HUDEP-2 (cell line): Measurements from ENCODE around the gene C16orf86.
"Not testable (repeated sequence)": the region's sequence is repeated elsewhere in the genome, so short reads cannot be mapped to it uniquely, and the experiment has no call there.

ENCODE experiments used
- DNase-seq, 76 experiments: peaks; one replicate each; lab custom pipeline; 2025; ENCODE audit not compliant: unreplicated experiment in 76 of 76; lab: John Stamatoyannopoulos, UW

Gene C16orf86

GRCh38 chr16:67683767-67684166 is 17.2 kb downstream of the C16orf86 start:
- no peak for DNase-seq

GRCh38 chr16:67685388-67686112 is 18.9 kb downstream of the C16orf86 start:
- no peak for DNase-seq

DNA sequence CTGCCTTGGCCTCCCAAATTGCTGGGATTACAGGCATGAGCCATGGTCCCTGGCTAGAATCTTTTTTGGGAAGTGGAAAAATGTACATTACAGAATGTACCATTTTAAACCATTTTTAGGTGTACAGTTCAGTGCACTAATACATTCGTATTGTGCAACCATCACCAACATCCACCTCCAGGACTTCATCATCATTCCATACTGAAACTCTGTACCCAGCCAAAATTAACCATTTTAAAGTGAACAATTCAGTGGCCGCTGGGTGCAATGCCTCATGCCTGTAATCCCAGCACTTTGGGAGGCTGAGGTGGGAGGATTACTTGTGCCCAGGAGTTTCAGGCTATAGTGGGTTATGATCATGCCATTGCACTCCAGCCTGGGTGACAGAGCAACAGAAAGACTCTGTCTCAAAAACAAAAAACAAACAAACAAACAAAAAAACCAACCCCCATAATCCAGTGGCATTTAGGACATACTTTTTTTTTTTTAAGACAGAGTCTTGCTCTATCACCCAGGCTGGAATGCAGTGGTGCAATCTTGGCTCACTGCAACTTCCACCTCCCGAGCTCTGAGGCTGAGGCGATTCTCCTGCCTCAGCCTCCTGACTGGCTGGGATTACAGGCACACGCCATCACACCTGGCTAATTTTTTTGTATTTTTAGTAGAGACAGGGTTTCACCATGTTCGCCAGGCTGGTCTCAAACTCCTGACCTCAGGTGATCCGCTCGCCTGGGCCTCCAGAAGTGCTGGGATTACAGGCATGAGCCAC is 27.1 kb downstream of the C16orf86 start:
- not testable (repeated sequence) for DNase-seq

GRCh38 chr16:67694611-67695010 is 28.0 kb downstream of the C16orf86 start:
- no peak for DNase-seq

DNA sequence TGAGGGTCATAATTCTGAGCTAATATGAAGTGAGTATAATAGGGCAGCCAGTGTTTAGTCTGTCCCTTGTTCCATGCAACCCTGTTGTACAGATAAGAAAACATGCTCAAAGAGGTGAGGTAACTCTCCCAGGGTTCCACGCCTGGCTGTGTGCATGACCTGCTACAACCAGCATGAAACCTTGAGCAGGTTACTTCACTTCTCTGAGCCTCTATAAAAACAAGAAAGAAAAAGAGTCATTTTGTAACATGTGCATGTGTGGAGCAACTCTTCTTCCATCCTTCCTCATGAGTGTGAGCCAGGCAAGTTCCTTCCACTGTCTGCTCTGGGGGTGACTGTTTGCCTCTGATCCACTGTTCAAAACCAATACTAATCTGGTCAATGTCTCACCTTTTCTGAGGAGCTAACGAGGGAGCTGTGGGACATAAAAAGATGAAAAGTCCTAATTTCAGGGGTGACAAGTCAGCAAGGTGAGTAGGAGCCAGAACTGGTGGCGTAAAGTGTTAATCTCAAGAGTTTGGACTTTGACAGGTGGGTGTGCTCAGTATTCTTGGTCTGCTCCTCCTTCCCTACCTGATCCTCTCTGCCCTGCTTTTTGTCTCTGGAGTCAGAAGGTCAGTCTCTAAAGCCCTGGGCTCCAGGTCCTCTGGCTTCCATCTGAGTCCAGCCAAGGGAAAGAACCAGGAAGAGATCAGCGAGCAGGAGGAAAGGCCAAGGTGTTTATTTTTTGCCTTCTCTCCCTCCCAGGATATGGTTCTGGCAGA is 31.0 kb downstream of the C16orf86 start:
- no peak for DNase-seq

- DNase-seq: no peak
Observed at GRCh38 chr16:67699265-67699664, 32.7 kb downstream of the C16orf86 start.

DNA sequence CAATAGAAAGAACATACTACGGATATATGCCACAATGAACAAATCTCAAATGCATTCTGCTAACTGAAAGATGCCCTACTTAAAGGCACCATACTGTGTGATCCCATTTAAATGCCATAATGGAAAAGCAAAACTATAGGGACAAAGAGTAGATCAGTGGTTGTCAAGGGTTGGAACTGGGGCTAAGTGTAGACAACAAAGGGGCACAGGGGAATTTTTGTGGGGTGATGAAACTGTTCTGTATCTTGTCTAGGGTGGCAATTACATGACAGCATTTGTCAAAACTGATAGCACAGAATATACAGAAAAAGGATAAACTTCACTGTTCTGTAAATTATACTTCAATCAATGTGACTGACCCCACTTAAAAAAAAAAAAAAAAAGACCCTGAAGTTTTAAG is 34.8 kb downstream of the C16orf86 start:
- DNase-seq: no peak

DNA sequence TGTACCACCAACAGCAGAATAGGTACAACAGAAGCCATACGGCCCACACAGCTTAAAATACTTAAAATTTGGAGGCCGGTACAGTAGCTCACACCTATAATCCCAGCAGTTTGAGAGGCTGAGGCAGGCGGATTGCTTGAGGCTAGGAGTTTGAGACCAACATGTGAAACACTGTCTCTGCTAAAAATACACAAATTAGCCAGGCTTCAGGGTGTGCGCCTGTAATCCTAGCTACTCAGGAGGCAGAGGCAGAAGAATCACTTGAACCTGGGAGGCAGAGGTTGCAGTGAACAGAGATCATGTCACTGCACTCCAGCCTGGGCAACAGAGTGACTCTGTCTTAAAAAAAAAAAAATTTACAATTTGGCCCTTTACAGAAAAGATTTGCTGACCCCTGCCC is 35.5 kb downstream of the C16orf86 start:
- no peak for DNase-seq

DNA sequence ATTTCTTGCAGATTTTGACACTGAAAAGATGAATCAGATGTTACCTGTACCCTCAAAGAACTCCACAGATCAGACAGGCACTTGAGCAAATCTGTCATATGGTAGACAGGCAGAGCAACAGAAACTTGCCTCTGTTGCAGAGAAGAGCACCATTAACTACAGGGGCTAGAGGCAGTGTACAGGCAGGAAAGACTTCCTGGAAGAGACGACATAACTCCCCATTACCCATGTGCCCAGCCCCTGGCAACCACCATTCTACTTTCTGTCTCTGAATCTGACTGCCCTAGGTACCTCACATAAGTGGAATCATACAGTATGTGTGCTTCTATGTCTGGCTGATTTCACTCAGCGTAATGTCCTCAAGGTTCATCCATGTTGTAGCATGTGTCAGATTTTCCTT is 37.0 kb downstream of the C16orf86 start:
- no peak for DNase-seq

GRCh38 chr16:67704110-67704509 is 37.5 kb downstream of the C16orf86 start:
- DNase-seq: no peak

GRCh38 chr16:67707210-67707609 is 40.6 kb downstream of the C16orf86 start:
- DNase-seq: no peak

GRCh38 chr16:67707790-67708189 is 41.2 kb downstream of the C16orf86 start:
- DNase-seq: no peak

- no peak for DNase-seq
Observed at GRCh38 chr16:67708368-67708771, 41.8 kb downstream of the C16orf86 start.

GRCh38 chr16:67709050-67709449 is 42.4 kb downstream of the C16orf86 start:
- no peak for DNase-seq

GRCh38 chr16:67710607-67711006 is 44.0 kb downstream of the C16orf86 start:
- no peak for DNase-seq

GRCh38 chr16:67713647-67714273 is 47.1 kb downstream of the C16orf86 start:
- DNase-seq: no peak

DNA sequence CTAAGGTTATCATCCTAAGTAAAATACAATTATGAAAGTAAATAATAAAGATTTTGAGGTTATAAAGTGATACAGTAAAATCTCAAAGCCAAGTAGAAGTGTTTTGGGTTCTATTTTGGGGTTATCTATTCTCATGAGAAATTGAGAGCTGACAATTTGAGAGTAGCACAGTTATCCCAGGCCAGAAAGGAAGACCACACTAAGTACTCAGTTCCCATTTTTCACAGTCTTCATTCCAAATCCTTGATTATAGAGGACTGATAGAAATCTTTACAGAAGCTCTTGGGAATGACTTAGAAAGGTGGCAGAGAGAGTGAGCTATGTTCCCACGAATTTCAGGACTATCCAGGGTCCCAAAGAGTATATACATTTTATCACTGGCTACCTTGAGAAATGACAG is 47.9 kb downstream of the C16orf86 start:
- no peak for DNase-seq

DNA sequence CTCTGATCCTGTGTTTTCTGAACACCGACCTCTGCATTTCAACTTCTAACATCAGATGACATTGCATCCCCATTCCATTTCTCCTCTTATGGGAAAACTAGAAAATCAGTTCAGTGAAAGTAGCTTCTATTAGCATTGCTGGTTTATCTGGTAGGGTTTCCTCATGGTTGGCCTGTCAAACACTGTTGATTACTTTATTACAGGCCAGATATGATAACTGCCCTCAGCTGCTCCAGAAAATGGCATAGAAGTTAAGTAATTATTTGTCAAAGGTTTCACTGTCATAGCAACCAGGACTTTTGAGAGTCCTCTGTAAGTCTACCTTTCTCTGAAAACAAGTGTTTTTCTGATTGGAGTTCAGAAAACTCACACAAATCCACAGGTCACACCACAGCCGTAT is 49.5 kb downstream of the C16orf86 start:
- DNase-seq: no peak
